KMS-11 (cell line): ENCODE results near the gene GGT6.

ENCODE experiments used
- H2AFZ ChIP-seq: fragments of 200-600 bp; sonication (generic); 2 replicates; pipeline ENCODE4 v1.6.1; 2016; ENCODE audit warnings: antibody characterized with exemption, mixed run types, low read depth
- H3K27ac ChIP-seq: fragments of 200-600 bp; sonication (generic); 2 replicates; pipeline ENCODE4 v1.6.1; 2016; ENCODE audit warnings: mild to moderate bottlenecking, mixed run types
- H3K27me3 ChIP-seq: fragments of 200-600 bp; sonication (generic); 2 replicates; pipeline ENCODE4 v1.6.1; 2017; ENCODE audit warnings: mild to moderate bottlenecking, low read depth, mixed run types, moderate library complexity; ENCODE audit not compliant: insufficient read depth
- H3K36me3 ChIP-seq: fragments of 200-600 bp; sonication (generic); 2 replicates; pipeline ENCODE4 v1.6.1; 2017; ENCODE audit warnings: mild to moderate bottlenecking, mixed run types; ENCODE audit not compliant: insufficient read depth
- H3K4me1 ChIP-seq: fragments of 200-600 bp; sonication (generic); 2 replicates; pipeline ENCODE4 v1.6.1; 2016; ENCODE audit warnings: mild to moderate bottlenecking, low read depth, mixed run types; ENCODE audit not compliant: poor library complexity, severe bottlenecking
- H3K4me2 ChIP-seq: fragments of 200-600 bp; sonication (generic); 2 replicates; pipeline ENCODE4 v1.7.0; 2016; ENCODE audit warnings: mild to moderate bottlenecking, mixed run types
- H3K4me3 ChIP-seq: fragments of 200-600 bp; sonication (generic); IDR thresholded peaks from 2 replicates; pipeline ENCODE4 v1.6.1; 2017; ENCODE audit warnings: low read depth, low read length, mixed read lengths; ENCODE audit not compliant: insufficient read depth
- H3K79me2 ChIP-seq: fragments of 200-600 bp; sonication (generic); 2 replicates; pipeline ENCODE4 v1.6.1; 2016; ENCODE audit warnings: low read depth, mixed run types; ENCODE audit not compliant: insufficient read depth
- H3K9ac ChIP-seq: fragments of 200-600 bp; sonication (generic); 2 replicates; pipeline ENCODE4 v1.6.1; 2016; ENCODE audit warnings: mild to moderate bottlenecking, mixed run types
- H4K20me1 ChIP-seq: fragments of 200-600 bp; sonication (generic); 2 replicates; pipeline ENCODE4 v1.6.1; 2016; ENCODE audit warnings: mild to moderate bottlenecking, mixed run types; ENCODE audit not compliant: insufficient read depth
- CTCF ChIP-seq: fragments of 200-600 bp; sonication (generic); conservative IDR thresholded peaks from 2 replicates; pipeline ENCODE4 v1.6.1; 2017; ENCODE audit warnings: low read depth, mild to moderate bottlenecking, antibody characterized with exemption, low read length, moderate library complexity, mixed read lengths

The GGT6 gene

GRCh38 chr17:4513113-4514032, 47.0 kb downstream of the GGT6 start:
- H3K4me2 ChIP-seq: no peak overlapping the region
- TF ChIP-seq CTCF: no peak
- no peak overlapping the region for H3K4me3 ChIP-seq
- no peaks in the 10 kb centered on the region for H3K36me3 ChIP-seq
- no peak overlapping the region for H3K27ac ChIP-seq
- H4K20me1 ChIP-seq: no peaks in the 10 kb centered on the region
- no peak overlapping the region for H3K9ac ChIP-seq
- H3K79me2 ChIP-seq: no peaks in the 10 kb centered on the region
- H3K4me1 ChIP-seq: no peaks in the 10 kb centered on the region
- peaks cover 4% of the 10 kb centered on the region; the same call in 1 of the 2 replicates for H3K27me3 ChIP-seq
- H2AFZ ChIP-seq: no peak overlapping the region

- Histone ChIP-seq H3K27ac (no peak overlapping the region), H3K9ac (no peak overlapping the region), H3K4me1 (no peaks in the 10 kb centered on the region), H3K27me3 (peaks cover 4% of the 10 kb centered on the region; the same call in 1 of the 2 replicates), H2AFZ (no peak overlapping the region), H3K4me3 (no peak overlapping the region), H3K79me2 (no peaks in the 10 kb centered on the region), H4K20me1 (no peaks in the 10 kb centered on the region), H3K36me3 (no peaks in the 10 kb centered on the region), H3K4me2 (no peak overlapping the region)
- no peak for TF ChIP-seq CTCF
These were observed 47.9 kb downstream of the GGT6 start for GRCh38 chr17:4512156-4513112.

GRCh38 chr17:4511199-4511932, 49.0 kb downstream of the GGT6 start:
- H3K4me2 ChIP-seq: no peak overlapping the region
- no peaks in the 10 kb centered on the region for H3K4me1 ChIP-seq
- H4K20me1 ChIP-seq: no peaks in the 10 kb centered on the region
- no peak overlapping the region for H3K9ac ChIP-seq
- H3K4me3 ChIP-seq: no peak overlapping the region
- TF ChIP-seq CTCF: no peak
- H3K27me3 ChIP-seq: peaks cover 4% of the 10 kb centered on the region; the same call in 1 of the 2 replicates
- H3K27ac ChIP-seq: no peak overlapping the region
- H2AFZ ChIP-seq: no peak overlapping the region
- H3K79me2 ChIP-seq: no peaks in the 10 kb centered on the region
- H3K36me3 ChIP-seq: no peaks in the 10 kb centered on the region

GRCh38 chr17:4510618-4510941, 49.8 kb downstream of the GGT6 start:
- Histone ChIP-seq H4K20me1 (no peaks in the 10 kb centered on the region), H3K9ac (no peak overlapping the region), H3K4me2 (no peak overlapping the region), H3K4me3 (no peak overlapping the region), H2AFZ (no peak overlapping the region), H3K36me3 (no peaks in the 10 kb centered on the region), H3K27me3 (peaks cover 4% of the 10 kb centered on the region; the same call in 1 of the 2 replicates), H3K4me1 (no peaks in the 10 kb centered on the region), H3K79me2 (no peaks in the 10 kb centered on the region), H3K27ac (no peak overlapping the region)
- no peak for TF ChIP-seq CTCF
